GM10266 (cell line): ENCODE data around the gene HNF1A.
A peak's percentile ranks its signal among the peaks of the same experiment; 100 is the strongest.
"Not testable (repeated sequence)": the region's sequence is repeated elsewhere in the genome, so short reads cannot be mapped to it uniquely, and the experiment has no call there.

Source experiments
- DNase-seq: peaks from one replicate; pipeline ENCODE4 v3.0.0; 2012; ENCODE audit errors: extremely low spot score
- TF ChIP-seq, protein P1 (sequence below): IDR thresholded peaks from 2 replicates; pipeline ENCODE4 v1.5.1; 2012; ENCODE audit warnings: mild to moderate bottlenecking, low read depth; ENCODE audit not compliant: control insufficient read depth, insufficient read depth; ENCODE audit errors: missing control alignments

Gene HNF1A

GRCh38 chr12:120943482-120943881 is 34.9 kb upstream of the HNF1A start:
- DNase-seq: no peak
- TF ChIP-seq, protein P1, sequence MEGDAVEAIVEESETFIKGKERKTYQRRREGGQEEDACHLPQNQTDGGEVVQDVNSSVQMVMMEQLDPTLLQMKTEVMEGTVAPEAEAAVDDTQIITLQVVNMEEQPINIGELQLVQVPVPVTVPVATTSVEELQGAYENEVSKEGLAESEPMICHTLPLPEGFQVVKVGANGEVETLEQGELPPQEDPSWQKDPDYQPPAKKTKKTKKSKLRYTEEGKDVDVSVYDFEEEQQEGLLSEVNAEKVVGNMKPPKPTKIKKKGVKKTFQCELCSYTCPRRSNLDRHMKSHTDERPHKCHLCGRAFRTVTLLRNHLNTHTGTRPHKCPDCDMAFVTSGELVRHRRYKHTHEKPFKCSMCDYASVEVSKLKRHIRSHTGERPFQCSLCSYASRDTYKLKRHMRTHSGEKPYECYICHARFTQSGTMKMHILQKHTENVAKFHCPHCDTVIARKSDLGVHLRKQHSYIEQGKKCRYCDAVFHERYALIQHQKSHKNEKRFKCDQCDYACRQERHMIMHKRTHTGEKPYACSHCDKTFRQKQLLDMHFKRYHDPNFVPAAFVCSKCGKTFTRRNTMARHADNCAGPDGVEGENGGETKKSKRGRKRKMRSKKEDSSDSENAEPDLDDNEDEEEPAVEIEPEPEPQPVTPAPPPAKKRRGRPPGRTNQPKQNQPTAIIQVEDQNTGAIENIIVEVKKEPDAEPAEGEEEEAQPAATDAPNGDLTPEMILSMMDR: no peak

- peak; percentile 75 for DNase-seq
Measured at GRCh38 chr12:120944645-120945217, 33.6 kb upstream of the HNF1A start.

GRCh38 chr12:120945516-120945915 is 32.8 kb upstream of the HNF1A start:
- not testable (repeated sequence) for DNase-seq

More at GRCh38 chr12:120944645-120945217, 33.6 kb upstream of the HNF1A start:
- TF ChIP-seq, protein P1: peak; percentile 52

DNA sequence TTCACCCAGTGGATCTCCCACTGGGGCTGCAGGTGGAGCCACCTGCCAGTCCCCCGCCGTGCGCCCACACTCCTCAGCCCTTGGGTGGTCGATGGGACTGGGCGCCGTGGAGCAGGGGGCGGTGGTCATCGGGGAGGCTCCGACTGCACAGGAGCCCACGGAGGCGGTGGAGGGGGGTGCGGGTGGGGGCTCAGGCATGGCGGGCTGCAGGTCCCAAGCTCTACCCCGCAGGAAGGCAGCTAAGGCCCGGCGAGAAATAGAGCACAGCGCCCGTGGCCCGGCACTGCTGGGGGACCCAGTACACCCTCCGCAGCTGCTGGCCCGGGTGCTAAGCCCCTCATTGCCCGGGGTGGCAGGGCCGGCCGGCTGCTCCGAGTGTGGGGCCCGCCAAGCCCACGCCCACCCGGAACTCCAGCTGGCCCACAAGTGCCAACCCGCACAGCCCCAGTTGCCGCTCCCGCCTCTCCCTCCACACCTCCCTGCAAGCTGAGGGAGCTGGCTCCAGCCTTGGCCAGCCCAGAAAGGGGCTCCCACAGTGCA is 28.0 kb upstream of the HNF1A start:
- DNase-seq: not testable (repeated sequence)

DNA sequence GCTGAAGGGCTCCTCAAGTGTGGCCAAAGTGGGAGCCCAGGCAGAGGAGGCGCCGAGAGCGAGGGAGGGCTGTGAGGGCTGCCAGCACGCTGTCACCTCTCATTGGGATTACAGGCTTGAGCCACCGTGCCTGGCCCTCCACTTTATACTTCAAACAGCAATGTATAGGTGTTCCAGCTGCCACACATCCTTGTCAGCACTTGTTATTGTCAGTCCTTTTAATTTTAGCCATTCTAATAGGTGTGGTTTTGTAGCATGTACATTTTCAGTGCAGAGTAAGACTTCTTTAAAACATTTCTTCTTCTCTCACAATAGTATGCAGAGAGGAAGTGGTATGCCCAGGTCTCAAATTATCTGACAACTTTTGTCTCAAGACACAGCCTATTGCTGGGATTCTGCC is 27.5 kb upstream of the HNF1A start:
- TF ChIP-seq, protein P1: no peak
- DNase-seq: no peak

DNA sequence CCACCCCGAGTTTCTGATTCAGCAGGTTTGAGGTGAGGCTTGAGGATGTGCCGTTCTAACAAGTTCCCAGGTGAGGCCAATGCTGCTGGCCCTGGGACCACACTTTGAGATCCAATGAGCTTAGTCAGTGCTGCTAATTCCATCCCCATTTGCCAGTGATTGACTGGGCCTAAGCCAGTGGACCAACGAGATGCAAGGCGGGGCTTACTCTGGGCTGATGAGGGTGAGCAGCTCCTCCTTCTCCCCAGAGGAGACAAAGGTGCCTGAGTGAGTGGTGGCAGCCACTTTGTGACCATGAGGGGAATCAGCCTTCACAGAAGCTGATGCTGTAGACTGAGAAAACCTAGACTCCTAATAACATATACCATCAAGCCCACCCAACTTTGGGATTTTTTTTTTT is 23.1 kb upstream of the HNF1A start:
- no peak for DNase-seq
- TF ChIP-seq, protein P1: no peak

DNA sequence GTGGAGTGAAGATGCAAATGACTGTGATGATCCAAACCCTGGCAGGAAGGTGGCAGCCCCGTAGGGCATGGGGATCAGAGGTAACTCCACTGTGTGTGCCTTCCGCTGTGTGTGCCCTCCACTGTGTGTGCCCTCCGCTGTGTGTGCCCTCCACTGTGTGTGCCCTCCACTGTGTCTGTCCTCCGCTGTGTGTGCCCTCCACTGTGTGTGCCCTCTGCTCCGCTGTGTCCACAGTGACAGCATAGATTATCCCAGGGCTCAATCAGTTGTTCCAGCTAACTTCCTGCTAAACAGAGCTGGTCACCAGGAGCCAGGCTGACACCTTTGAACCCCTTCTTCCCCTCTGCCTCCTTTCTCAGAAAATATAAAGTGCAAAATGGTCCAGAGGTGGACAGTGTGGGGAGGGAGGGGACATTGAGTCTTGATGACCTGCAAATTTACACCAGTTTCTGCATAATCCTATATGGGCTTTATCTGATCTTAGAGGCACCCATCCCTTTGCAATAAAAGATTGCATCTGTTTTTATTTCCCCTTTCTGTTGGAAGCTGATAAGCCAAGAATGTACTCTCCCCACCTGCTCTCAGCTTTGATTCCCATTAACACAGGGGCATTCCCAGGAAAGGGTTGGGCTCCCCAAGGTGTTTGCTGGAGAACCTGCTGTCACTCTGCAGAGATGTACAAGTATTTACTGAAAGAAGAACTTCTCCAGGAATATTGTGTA is 21.6 kb upstream of the HNF1A start:
- TF ChIP-seq, protein P1: no peak

DNA sequence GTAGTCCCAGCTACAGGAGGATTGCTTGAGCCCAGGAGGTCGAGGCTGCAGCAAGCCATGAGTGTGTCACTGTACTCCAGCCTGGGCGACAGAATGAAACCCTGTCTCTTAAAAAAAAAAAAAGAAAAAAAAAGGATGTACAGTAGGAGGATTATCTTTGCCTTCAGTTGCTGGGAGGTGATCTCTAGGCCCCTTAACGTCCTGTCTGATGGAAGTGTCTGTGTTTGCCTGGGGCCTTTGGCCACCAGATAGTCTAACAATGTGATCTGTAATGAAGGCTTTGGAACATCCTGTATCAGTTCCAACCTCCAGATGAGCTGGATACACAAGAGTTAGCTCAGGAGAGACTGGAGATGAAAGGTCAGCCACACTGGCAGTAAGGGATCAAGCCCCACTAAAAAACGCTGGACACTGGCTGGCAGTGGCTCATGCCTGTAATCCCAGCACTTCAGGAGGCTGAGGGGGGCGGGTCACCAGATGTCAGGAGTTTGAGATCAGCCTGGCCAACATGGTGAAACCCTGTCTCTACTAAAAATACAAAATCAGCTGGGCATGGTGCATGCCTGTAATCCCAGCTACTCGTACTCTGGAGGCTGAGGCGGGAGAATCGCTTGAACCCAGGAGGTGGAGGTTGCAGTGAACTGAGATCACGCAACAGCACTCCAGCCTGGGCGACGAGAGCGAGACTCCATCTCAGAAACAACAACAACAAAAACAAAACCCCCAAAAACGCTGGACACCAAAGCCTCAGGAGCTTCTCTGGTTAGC is 19.0 kb upstream of the HNF1A start:
- TF ChIP-seq, protein P1: no peak
- no peak for DNase-seq

More for the DNA sequence above, 21.6 kb upstream of the HNF1A start:
- no peak for DNase-seq
